GM21528 (cell line): ENCODE results near the gene NRIP2.
A peak's percentile ranks its signal among the peaks of the same experiment; 100 is the strongest.
"Not testable (repeated sequence)": the region's sequence is repeated elsewhere in the genome, so short reads cannot be mapped to it uniquely, and the experiment has no call there.

ENCODE experiments used
- ATAC-seq: cut with Tn5 transposase; IDR thresholded peaks from one replicate; pipeline ENCODE4 v1.9.1; 2021; ENCODE audit warnings: mild to moderate bottlenecking, moderate library complexity; ENCODE audit not compliant: unreplicated experiment, low FRiP score

Gene NRIP2, protein sequence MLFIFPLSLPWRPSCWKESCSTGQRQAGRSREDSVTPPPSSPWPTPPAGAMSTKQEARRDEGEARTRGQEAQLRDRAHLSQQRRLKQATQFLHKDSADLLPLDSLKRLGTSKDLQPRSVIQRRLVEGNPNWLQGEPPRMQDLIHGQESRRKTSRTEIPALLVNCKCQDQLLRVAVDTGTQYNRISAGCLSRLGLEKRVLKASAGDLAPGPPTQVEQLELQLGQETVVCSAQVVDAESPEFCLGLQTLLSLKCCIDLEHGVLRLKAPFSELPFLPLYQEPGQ

DNA sequence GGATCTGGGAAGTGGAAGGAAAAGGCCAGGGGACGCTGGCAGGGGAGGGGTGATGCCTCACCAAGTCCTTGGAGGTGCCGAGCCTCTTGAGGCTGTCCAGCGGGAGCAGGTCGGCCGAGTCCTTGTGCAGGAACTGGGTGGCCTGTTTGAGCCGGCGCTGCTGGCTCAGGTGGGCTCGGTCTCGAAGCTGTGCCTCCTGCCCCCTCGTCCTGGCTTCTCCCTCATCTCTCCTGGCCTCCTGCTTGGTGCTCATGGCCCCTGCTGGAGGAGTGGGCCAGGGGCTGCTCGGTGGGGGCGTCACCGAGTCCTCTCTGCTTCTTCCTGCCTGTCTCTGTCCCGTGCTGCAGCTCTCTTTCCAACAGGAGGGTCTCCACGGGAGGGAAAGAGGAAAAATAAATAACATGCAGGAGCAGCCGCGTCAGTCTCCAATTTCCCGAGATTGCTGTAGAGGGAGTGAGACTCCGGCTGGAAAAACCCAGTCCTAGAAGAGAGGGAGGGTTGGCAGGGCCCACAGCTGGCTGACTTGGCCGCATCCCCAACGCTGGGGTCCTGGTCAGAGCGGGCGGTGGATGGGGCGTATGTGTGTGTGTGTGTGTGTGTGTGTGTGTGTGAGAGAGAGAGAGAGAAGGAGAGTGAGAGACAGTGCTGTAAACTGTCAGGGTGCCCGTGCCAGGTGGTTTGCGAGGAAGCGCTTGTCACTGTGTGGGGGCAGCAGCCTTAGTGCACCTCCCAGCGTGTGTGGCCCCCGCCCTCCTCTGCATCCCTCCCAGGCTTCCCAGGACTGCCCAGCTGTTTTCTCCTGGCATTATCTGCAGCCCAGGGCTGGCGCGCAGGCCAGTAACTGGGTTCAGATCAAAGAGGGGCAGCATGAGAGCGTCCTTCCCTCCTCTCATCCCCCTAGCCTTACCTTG lies at the start of gene NRIP2:
TSS of gene NRIP2 (minus strand) at position 455 of the 911 bp plus-strand sequence. CDS start at position 403, 52 bp downstream.
- ATAC-seq: no peak

DNA sequence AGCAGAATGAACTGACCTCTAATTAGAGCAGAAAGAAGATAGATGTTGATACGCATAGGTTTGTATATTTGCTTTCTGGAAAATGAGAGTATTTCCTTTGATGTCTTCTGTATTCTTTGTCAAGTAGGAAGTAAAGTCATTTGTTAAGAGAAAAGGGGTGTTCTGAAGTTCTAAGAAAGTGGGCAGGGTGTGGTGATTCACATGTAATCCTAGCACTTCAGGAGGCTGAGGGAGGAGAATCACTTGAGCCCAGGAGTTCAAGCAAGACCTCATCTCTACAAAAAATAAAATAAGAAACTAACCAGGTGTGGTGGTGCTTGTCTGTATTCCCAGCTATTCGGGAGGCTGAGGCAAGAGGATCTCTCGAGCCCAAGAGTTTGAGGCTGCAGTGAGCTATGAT lies 45.0 kb upstream of the NRIP2 start:
- ATAC-seq: no peak

DNA sequence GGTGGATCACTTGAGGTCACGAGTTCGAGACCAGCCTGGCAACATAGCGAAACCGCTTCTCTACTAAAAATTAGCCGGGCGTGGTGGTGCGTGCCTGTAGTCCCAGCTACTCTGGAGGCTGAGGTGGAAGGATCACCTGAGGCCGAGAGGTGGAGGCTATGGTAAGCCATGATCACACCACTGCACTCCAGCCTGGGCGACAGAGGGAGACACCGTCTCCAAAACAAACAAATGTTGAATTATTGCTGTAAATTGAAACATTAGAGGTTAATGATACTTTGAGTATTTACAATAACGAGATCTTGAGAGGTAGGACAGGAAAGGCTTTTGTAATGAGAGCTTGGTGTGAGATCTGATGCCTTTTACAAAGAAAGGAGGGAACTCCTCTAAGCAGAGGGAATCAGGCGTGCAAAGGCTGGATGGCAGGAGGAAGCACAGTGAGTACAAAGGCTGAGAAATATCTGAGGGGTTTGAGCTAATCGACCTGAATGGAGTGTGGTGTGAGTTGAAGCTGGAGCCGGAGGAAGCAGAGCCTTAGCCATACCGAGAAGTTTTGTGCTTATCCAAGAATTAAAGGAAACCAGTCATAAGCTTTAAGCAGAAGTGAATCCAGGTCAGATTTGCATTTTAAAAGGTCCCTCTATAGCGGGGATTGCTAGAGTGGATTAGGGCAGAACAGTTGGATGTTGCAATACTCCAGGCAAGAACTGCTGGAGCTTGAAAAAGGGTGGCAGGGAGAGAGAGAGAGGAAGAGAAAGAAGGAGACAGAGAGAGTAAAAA lies 43.3 kb upstream of the NRIP2 start:
- no peak for ATAC-seq

DNA sequence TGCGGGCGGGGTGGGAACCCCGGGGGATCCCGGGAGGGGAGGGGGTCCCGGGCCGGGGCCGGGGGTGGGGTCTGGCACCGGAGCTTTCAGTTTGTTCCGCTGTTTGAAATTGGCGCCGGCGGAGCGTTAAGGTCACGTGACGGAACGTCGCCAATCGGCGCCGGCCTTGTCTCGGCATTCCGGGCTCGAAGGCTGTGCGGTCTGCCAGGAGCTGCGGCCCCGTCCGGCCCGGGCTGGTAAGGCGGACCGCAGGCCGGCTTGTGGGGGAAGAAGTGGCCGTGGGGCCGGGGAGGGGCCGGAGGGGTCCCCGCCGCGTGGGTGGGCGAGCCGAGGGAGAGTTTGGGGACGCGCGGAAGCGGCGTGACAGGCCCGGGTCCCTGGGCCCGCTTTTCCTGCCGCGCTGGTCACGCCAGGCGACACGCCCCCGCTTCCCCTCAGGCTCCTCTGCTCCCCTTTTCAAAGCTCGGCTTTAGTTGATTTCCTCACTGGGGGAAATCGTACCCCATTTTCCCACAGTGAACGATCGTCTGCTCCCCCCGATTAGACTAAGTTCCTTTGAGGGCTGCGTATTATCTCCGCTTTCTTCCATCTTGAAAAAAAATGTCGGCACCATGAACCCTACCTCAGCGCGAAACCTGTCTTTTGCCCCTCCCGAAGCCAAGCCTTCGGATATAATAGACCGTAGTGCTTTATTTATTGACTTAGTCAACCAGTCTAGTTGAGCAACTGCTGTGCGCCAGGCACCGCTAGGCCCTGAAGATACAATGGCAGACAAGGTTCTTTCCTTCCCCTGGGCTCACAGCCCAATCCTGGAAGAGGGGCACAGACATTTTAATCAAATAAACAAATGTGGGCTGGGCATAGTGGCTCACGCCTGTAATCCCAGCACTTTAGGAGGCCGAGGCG lies 42.5 kb upstream of the NRIP2 start, which contains the start of the genes FOXM1 and RHNO1:
TSS of gene FOXM1 (minus strand) at position 128 of the 906 bp plus-strand sequence. CDS start 2,696 bp downstream, outside the sequence.
TSS of gene RHNO1 (plus strand) at position 177 of the 906 bp plus-strand sequence. CDS start 8,144 bp downstream, outside the sequence.
- peak; percentile 80 for ATAC-seq

DNA sequence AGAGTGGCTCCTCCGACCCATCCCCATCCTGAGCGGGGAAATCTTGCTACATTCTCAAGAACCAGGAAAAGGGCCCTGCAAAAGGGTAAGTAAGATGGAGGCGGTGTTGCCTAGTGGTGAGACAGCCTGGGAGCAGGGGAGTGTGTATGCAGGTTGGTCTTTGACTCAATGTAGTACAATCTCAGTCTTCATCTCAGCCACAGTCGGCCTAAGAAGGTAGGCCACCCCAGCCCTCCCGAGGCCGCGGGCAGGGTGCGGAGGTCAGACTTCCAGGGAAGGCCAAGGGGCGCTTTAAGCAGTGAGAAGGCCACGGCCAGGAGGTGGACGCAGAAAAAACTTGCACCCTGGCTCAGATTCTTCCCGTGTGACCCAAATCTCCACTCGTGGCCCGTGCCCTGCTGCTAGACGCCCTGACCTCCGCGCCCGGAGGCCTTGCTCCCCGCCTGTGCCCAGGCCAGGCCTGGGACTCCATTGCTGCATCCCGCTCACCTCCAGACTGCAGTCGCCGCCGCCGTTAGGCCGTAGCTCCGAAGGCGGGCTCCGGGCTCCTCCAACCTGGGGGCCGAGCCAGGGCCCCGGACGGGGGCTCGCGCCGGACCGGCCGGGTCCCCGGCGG lies 41.7 kb upstream of the NRIP2 start:
- peak; percentile 42 for ATAC-seq

DNA sequence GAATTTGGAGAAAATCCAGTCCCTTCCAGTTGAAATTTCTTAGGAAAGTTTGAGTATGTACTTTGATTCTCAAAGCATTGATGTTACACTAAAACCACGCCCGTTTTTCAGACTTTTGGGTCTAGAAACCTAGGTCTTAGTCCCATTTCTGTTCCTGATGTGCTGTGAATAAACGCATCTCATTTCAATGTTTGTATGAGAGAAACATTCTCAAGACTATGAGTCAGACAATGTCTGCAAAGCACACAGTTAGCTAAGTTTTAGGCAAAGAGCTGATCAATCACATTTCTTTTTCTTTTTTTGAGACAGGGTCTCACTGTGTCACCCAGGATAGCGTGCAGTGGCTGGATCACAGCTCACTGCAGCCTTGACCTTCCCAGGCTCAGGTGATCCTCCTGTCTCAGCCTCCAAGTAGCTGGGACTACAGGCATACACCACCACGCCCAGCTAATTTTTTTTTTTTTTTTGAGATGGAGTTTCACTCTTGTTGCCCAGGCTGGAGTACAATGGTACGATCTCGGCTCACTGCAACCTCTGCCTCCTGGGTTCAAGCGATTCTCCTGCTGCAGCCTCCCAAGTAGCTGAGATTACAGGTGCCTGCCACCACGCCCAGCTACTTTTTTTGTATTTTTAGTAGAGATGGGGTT lies 34.3 kb upstream of the NRIP2 start:
- ATAC-seq: not testable (repeated sequence)

DNA sequence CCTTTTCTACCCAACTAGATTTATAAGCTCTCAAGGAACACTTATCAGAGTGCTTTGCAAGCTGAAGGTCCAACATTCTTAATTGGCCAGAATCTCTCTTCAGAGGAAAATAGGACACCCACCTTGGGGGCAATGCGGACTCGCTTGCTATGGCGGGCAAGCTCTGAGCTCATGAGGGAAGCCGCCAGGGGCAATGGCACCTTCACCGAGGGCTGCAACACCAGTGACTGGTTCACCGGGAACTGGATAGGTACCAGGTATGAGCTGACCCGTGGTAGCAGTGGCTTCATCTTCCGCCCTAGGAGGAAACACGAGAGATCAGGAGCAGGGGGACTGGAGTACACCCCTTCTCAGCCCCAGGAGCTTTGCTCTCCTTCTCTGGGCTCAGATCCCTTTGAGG lies 29.4 kb upstream of the NRIP2 start:
- ATAC-seq: no peak

DNA sequence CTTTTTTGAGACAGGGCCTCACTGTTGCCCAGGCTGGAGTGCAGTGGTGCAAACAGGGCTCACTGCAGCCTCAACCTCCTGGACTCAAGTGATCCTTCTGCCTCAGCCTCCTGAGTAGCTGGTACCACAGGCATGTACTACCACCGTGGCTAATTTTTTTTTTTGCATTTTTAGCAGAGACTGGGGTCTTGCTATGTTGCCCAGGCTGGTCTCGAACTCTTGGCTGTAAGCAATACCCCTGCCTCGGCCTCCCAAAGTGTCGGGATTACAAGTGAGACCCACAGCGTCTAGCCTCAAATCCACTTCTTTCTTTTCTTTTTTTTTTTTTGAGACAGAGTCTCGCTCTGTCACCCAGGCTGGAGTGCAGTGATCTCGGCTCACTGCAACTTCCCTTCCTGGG lies 28.6 kb upstream of the NRIP2 start:
- not testable (repeated sequence) for ATAC-seq

DNA sequence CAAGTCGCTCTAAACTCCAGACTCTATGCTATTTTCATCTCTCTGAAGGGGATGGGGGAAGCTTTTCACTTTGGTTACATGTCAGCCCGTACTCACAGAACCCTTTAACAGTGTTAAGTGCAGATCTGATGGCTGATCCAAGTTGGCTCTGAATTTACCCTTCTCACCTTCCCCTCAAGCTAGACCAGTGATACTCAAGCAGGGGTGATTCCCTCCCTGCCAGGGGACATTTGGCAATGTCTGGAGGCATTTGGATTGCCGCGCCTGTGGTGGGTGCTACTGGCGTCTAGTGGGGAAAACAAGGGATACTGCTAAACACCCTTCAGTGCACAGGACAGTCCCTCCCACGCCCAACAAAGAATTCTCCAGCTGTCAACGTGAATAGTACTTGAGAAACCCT lies 28.0 kb upstream of the NRIP2 start:
- ATAC-seq: no peak

DNA sequence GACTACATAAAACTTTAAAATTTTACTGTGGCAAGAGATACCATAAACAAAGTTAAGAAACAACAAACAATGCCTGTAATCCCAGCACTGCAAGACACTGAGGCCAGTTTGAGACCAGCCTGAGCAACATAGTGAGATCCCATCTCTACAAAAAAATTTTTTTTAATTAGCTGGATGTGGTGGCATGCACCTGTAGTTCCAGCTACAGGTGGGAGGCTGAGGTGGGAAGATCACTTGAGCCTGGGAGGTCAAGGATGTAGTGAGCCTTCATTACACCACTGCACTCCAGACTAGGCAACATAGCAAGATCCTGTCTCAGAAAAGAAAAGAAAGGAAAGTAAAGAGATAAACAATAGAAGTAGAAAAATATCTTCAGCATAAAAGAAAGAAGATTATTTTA lies 25.3 kb upstream of the NRIP2 start:
- ATAC-seq: no peak

DNA sequence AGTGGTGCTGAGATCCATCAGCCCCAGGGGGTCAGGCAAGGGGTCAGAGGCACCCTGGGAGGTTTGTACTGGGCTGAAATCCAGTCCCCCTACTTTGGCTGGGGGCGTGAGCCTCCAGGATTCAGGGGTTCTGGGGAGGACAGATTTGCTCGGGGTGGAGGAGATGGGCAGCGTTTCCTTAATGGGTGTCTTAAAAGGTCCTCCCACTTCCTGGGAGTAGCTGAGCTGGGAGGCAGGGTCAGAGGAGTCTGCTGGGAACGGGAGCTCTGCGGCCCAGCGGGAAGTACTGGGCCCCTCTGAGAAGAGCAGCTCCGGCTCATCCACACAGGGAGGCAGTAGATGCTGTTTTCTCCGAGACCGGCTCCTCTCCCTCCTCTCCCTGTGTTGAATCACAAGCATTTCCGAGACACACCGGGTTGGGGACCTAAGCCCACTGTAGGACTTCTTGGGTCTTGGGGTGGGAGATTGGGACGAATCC lies 24.1 kb upstream of the NRIP2 start:
- ATAC-seq: no peak

DNA sequence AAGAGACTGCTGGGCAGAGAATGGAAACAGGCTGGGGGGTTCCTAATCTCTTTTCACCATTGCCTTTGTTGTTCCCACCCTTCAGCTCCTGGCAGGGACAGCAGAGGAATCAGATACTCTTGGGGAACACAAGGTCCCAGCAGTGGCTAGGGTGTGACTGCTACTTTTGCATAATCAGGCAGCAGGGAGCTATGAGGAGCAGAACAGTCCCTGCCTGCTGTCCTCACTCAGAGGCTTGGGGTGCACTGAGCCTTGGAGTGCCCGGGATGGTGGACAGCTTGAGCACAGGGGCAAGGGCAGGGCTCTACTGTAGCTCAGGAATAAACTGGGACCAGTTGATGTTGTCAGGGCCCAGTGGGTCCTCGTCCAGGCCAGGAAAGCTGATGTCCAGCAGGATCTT lies 23.5 kb upstream of the NRIP2 start:
- no peak for ATAC-seq

DNA sequence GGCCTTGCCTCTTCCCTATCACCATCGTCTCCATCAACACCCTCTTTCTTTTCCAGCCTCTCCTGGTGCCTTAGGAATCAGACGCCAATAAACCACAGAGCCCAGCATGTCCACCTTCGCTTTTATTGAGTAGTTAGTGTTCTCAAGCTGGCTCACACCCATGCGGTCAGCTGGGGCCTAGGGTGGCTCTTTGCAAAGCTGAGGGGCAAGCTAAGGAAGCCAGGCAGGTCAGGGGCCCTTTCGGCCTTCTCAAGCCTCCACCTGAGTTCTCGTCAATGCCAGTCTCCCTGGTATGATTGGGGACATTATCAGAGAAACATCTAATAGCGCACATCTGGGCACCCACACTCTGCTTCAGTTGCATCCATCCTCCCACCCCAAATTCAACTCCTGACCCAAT lies 22.7 kb upstream of the NRIP2 start:
- no peak for ATAC-seq

DNA sequence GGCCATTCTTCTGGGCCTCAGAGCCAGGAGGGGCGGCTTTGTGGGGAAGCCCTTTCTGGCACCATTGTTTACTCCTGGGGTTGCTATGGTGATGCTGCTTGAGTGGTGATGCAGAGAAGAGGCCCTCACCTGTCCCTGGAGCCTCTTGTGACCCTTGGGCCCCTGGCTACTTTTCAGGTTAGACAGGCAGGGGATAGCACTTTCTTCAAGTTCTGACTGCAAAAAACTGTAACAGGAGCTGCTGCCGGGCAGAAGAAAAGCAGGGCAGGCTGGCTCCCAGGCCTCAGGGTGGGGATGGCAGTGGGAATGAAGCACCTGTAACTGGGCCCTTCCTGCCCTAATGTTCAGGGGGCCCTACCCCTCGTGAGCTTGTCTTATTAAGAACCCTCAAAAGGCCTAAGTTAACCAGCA lies 22.2 kb upstream of the NRIP2 start, which contains the start of gene TEX52:
TSS of gene TEX52 (minus strand) at position 19 of the 411 bp plus-strand sequence. CDS start at position 6, 13 bp downstream.
- ATAC-seq: no peak

DNA sequence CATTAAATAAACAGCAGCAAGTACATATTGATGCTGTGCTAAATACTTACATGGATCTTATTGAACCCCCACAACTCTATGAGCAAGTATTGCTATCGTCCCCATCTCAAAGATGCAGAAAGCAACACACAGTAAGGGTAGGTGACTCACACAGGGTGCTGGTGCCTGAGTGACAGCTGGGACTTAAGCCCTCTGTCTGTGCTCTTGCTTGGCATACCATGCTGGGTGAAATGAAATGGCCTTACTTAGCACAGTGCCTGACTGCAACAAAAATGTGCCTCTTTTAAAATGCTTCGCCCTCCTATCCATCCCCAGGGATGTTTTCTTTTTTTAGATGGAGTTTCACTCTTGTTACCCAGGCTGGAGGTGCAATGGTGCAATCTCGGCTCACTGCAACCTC lies 21.2 kb upstream of the NRIP2 start:
- ATAC-seq: no peak

DNA sequence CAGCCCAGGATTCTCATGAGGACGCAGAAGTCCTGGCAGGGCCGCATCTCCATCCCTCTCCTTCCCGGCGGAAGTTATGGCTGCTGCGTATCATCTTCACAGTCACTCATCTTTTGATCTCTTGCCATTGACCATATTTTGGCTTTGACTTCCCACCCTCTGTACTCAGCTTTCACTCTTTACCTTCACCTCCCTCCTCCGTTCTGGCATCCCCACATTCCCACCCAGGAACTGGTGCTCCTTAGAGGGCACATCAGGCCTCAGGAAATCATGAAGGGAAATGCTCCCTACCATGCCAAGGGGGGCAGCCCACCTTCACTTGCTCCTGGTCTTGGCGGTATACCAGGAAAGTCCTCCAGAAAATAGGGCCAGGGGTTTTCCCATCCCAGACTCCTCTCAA lies 20.7 kb upstream of the NRIP2 start:
- no peak for ATAC-seq

DNA sequence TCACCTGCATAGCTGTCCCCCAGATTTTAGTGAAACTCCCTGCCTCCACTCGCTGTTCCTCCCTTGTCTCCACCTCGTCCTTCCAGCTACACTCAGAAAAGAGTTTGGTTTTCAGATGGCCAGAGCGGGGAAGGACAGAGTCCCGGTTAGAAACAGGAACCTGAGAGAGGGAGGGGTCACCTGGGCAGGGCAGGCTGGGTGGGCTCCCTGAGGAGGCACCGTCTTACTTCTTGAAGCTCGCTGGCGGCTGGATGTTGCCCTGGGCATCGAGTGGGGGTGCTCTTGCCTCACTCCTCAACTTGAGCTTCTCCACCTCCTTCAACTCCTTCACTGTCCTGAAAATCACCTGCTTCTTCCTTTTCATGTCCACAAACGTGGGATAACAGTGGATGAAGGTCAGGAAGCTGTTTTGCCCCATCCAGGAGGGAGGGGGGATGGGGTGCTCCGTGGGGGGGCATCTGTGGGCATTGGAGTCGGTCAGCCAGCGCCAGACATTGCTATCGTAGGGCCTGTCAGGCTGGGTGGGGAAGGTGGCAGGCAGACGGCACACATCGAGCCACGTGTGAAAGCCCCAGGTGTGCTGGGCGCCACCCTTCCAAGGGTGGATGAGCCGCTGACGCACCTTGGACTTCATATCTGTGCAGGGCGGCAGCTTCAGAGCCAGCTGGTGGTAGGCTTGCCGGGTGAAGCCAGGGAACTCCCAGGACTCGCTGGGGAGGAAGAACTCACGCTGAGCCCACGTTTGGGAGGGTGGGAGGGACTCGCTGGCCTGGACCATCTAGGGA lies 20.0 kb upstream of the NRIP2 start:
- no peak for ATAC-seq

DNA sequence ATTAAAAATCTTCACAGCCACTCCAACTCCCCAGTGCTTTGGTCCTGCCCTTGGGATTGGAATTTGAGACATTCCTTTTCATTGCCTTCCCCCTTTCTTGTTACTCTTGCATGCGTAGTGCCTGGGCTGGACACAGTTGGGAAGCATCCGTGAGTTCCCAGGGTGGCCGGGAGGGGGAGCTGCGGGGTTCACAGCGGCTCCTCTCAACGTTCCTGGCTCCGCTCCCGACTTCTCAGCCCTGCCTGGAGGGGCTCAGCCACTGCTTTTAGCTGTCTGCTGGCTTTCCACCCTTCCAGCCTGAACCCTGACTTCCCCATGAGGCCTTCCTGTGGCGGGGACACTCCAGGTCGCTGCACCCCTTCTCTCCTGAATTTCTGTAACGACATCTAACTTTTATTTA lies 18.8 kb upstream of the NRIP2 start:
- no peak for ATAC-seq
